Parathyroid adenoma (tissue), 2 donors: ENCODE measurements around the gene CLIP2.
A peak's percentile ranks its signal among the peaks of the same experiment; 100 is the strongest.

Experiments used
- H2AFZ ChIP-seq: fragments of 300-600 bp; sonication (generic); one replicate; pipeline ENCODE4 v1.7.0; 2017; ENCODE audit warnings: antibody characterized with exemption, mild to moderate bottlenecking
- H3K27ac ChIP-seq: fragments of 300-600 bp; sonication (generic); one replicate; pipeline ENCODE4 v1.7.0; 2017
- H3K27me3 ChIP-seq: fragments of 300-600 bp; sonication (generic); one replicate; pipeline ENCODE4 v1.7.0; 2017; ENCODE audit warnings: low read length; ENCODE audit not compliant: control insufficient read depth, insufficient read depth
- H3K36me3 ChIP-seq: fragments of 300-600 bp; sonication (generic); one replicate; pipeline ENCODE4 v1.7.0; 2017; ENCODE audit warnings: low read length; ENCODE audit not compliant: control insufficient read depth, insufficient read depth
- H3K4me1 ChIP-seq: fragments of 300-600 bp; sonication (generic); one replicate; pipeline ENCODE4 v1.7.0; 2017; ENCODE audit warnings: control low read depth
- H3K4me2 ChIP-seq: fragments of 300-600 bp; sonication (generic); one replicate; pipeline ENCODE4 v1.7.0; 2017; ENCODE audit warnings: low read length
- H3K4me3 ChIP-seq: fragments of 300-600 bp; sonication (generic); one replicate; pipeline ENCODE4 v1.7.0; 2017; ENCODE audit warnings: low read depth, low read length
- H3K79me2 ChIP-seq: fragments of 300-600 bp; sonication (generic); one replicate; pipeline ENCODE4 v1.7.0; 2017; ENCODE audit warnings: control low read depth
- H3K9ac ChIP-seq: fragments of 300-600 bp; sonication (generic); one replicate; pipeline ENCODE4 v1.7.0; 2017; ENCODE audit warnings: mild to moderate bottlenecking
- H3K9me3 ChIP-seq: fragments of 300-600 bp; sonication (generic); one replicate; pipeline ENCODE4 v1.7.0; 2017; ENCODE audit warnings: low read length; ENCODE audit not compliant: control insufficient read depth
- TF ChIP-seq, protein P1 (sequence below): fragments of 300-600 bp; sonication (generic); IDR thresholded peaks from one replicate; pipeline ENCODE4 v1.7.0; 2017; ENCODE audit warnings: antibody characterized with exemption, mild to moderate bottlenecking
- donor health status: primary hyperparathyroidism.

Gene CLIP2

DNA sequence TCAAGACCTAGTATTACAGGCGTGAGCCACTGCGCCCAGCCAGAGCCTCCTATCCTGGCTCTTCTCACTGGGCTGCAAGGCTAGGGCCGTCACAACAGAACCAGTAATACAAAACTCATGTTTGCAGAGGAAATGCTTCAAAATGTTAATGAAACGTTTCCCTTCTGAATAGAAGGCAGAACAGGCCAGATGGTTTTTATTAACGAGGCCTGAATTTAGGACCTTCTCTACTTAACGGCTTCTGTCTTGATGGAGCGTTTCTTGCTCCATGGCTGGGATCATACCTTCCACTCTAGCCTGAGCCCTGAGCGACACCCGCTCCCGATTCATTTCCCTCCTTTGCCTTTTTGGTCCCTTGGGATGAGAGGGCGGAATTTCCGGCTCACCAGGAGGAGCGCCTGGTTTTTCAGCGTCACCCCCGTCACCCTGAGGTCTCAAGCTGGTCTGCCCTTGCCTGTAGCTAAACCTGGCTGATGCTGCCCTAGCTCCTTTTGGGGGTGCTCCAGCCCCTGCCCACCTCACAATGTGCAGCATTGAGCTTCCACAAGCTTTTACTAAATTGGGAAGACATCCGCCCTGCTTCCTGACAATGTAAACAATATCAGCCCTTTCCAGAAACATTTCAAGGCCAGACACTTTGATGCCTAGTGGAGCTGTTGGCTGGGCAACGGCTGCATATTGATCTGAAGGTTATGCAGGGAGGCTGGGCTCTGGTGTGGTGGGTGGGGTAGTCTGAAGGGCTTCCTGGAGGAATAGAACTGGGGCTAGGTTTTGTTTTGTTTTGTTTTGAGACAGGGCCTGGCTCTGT is 5.2 kb downstream of the CLIP2 start:
- no peaks in the 10 kb centered on the region for H3K9me3 ChIP-seq
- no peak overlapping the region for H3K4me2 ChIP-seq
- H3K4me1 ChIP-seq: peaks cover 5% of the 10 kb centered on the region
- TF ChIP-seq, protein P1, sequence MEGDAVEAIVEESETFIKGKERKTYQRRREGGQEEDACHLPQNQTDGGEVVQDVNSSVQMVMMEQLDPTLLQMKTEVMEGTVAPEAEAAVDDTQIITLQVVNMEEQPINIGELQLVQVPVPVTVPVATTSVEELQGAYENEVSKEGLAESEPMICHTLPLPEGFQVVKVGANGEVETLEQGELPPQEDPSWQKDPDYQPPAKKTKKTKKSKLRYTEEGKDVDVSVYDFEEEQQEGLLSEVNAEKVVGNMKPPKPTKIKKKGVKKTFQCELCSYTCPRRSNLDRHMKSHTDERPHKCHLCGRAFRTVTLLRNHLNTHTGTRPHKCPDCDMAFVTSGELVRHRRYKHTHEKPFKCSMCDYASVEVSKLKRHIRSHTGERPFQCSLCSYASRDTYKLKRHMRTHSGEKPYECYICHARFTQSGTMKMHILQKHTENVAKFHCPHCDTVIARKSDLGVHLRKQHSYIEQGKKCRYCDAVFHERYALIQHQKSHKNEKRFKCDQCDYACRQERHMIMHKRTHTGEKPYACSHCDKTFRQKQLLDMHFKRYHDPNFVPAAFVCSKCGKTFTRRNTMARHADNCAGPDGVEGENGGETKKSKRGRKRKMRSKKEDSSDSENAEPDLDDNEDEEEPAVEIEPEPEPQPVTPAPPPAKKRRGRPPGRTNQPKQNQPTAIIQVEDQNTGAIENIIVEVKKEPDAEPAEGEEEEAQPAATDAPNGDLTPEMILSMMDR: no peak
- no peak overlapping the region for H2AFZ ChIP-seq
- H3K9ac ChIP-seq: no peak overlapping the region
- no peak overlapping the region for H3K4me3 ChIP-seq
- H3K27me3 ChIP-seq: no peaks in the 10 kb centered on the region
- peaks cover 16% of the 10 kb centered on the region for H3K79me2 ChIP-seq
- H3K36me3 ChIP-seq: no peaks in the 10 kb centered on the region
- H3K27ac ChIP-seq: peak overlapping the region; percentile 32

DNA sequence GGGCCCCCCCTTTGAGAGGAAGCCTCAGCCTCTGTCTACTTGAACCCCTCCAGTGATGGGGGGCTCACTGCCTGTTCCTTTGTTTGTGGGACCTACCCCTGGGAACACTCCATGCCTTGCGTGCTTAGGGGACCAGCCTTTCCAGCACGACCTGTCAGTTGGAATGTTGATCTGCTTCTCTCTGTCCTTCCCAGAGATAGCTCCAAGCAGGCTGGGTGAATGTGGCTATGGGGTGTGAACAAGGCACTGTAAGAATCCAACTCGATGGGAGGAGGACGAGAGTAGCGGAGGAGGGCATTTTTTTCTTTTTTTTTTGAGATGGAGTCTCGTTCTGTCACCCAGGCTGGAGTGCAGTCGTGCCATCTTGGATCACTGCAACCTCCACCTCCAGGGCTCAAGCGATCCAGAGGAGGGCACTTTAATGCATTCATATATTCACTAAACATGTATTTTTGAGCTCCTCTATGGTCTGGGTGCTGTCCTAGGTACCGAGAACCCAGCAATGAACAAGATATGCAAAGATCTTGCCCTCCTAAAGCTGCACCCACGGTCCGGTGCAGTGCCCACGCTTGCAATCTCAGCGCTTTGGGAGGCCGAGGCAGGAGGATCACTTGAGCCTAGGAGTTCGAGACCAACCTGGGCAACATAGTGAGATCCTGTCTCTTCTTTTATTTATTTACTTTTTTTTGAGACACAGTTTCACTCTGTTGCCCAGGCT is 8.5 kb downstream of the CLIP2 start:
- TF ChIP-seq, protein P1: no peak
- H3K4me1 ChIP-seq: no peaks in the 10 kb centered on the region
- H3K4me2 ChIP-seq: no peak overlapping the region
- no peak overlapping the region for H3K4me3 ChIP-seq
- no peaks in the 10 kb centered on the region for H3K9me3 ChIP-seq
- no peaks in the 10 kb centered on the region for H3K27me3 ChIP-seq
- no peak overlapping the region for H2AFZ ChIP-seq
- H3K79me2 ChIP-seq: peaks cover 17% of the 10 kb centered on the region
- no peak overlapping the region for H3K9ac ChIP-seq
- no peaks in the 10 kb centered on the region for H3K36me3 ChIP-seq
- H3K27ac ChIP-seq: no peak overlapping the region

DNA sequence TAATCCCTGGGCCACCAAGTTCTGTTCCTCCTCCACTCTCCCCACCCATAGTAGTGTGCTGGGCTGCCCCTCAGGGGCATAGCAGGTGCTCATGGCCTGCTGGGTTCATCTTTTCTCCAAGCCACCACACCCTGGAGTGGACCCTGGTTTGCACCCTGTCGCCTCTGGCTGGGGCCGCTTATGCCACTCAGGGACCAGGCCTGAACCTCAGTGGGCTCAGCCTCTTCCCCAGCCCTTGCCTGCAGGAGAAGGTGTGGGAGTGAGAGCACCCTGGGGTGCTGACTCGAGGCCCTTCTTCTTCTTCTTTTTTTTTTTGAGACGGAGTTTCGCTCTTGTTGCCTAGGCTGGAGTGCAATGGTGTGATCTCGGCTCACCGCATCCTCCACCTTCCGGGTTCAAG is 10.2 kb downstream of the CLIP2 start:
- Histone ChIP-seq H3K79me2 (peaks cover 13% of the 10 kb centered on the region), H3K9ac (no peak overlapping the region), H2AFZ (no peak overlapping the region), H3K4me2 (no peak overlapping the region), H3K27me3 (no peaks in the 10 kb centered on the region), H3K4me1 (no peaks in the 10 kb centered on the region), H3K4me3 (no peak overlapping the region), H3K36me3 (no peaks in the 10 kb centered on the region), H3K9me3 (no peaks in the 10 kb centered on the region), H3K27ac (no peak overlapping the region)
- TF ChIP-seq, protein P1: no peak

DNA sequence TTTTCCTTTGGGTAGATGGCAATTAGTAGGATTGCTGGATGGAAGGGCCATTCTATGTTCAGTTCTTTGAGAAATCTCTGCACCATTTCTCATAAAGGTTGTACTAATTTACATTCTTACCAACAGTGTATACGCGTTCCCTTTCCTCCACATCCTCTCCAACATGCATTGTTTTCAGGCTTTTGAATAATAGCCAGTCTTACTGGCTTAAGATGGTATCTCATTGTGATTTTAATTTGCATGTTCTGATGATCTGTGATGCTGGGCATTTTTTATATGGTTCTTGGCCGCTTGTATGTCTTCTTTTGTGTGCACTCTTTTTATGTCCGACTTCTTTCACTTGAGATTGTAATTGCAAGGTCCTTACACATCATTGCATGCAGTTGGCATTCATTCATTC is 11.7 kb downstream of the CLIP2 start:
- H3K27ac ChIP-seq: no peak overlapping the region
- H3K36me3 ChIP-seq: no peaks in the 10 kb centered on the region
- H3K9me3 ChIP-seq: no peaks in the 10 kb centered on the region
- H3K79me2 ChIP-seq: peaks cover 11% of the 10 kb centered on the region
- H3K4me3 ChIP-seq: no peak overlapping the region
- no peak overlapping the region for H3K9ac ChIP-seq
- H2AFZ ChIP-seq: no peak overlapping the region
- TF ChIP-seq, protein P1: no peak
- H3K27me3 ChIP-seq: no peaks in the 10 kb centered on the region
- no peaks in the 10 kb centered on the region for H3K4me1 ChIP-seq
- H3K4me2 ChIP-seq: no peak overlapping the region
